Heart left ventricle (tissue), 13 donors: ENCODE data around the gene MLH3.

Experiments used
- POLR2A ChIP-seq, 2 donors: fragments of 450-650 bp; IDR thresholded peaks; one replicate each; pipeline ENCODE4 v1.6.1; 2017; ENCODE audit warnings: antibody characterized with exemption in 2 of 2, mild to moderate bottlenecking in 2 of 2, moderate library complexity in 2 of 2
- TF ChIP-seq, protein P1 (sequence below), 12 donors: fragments of 200-600 bp; sonication (generic) in 4 of 12; IDR thresholded peaks; one replicate each; pipeline versions ENCODE4 v1.5.0 to v1.8.0; 2018 to 2022; ENCODE audit warnings: antibody characterized with exemption in 12 of 12, mild to moderate bottlenecking in 5 of 12
- donor health status: ischemic (EF 13 %, LVEDD 7.1; RV severe dilation, severe dysfunction).
- donor health status: DM: no; HTN: yes; CAD: no.
- donor health status: DM: no; HTN: no; CAD: no.
- donor health status: ischemic (EF 25% LVEDD 6.9; RV normal size, moderate dysfunction).
- donor health status: ischemic (EF 25% LVEDD 5.7; RV mildly dilated, moderate dysfunction).
- donor health status: ischemic (EF 35%, LVEDD 5.7; RV mildly dilated, moderate dysfunction).
- donor health status: nonischemic (EF 11% LVEDD 7.7; RV severe dilation, severe dysfunction).
- donor health status: DM: yes; HTN: yes; CAD: no.
- donor health status: PGD.
- donor health status: ischemic (EF 29% LVEDD 5.4; RV normal size, mild dysfunction).
- donor health status: nonischemic (EF 23%, LVEDD 6.1; RV moderate dilation, normal function).

DNA sequence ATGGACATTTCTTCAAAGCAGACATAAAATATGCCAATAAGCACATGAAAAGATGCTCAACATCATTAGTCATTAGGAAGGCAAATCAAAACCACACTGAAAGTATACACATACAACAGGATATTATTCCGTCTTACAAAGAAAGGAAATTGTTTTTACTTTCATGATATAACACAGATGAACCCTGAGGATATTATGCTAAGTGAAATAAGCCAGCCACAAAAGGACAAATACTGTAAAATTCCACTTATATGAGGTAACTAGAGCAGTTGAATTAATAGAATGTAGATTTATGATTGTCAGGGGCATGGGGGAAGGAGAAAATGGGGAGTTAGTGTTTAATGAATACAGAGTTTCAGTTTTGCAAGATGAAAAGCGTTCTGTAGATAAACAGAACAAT lies 8.4 kb upstream of the MLH3 start:
- TF ChIP-seq POLR2A (IDR thresholded peaks at IDR 0.05): no peak
- TF ChIP-seq, protein P1, sequence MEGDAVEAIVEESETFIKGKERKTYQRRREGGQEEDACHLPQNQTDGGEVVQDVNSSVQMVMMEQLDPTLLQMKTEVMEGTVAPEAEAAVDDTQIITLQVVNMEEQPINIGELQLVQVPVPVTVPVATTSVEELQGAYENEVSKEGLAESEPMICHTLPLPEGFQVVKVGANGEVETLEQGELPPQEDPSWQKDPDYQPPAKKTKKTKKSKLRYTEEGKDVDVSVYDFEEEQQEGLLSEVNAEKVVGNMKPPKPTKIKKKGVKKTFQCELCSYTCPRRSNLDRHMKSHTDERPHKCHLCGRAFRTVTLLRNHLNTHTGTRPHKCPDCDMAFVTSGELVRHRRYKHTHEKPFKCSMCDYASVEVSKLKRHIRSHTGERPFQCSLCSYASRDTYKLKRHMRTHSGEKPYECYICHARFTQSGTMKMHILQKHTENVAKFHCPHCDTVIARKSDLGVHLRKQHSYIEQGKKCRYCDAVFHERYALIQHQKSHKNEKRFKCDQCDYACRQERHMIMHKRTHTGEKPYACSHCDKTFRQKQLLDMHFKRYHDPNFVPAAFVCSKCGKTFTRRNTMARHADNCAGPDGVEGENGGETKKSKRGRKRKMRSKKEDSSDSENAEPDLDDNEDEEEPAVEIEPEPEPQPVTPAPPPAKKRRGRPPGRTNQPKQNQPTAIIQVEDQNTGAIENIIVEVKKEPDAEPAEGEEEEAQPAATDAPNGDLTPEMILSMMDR (IDR thresholded peaks at IDR 0.05): no peak
